Measurements from ENCODE around the gene FLG2.
"Not testable (repeated sequence)": the region's sequence is repeated elsewhere in the genome, so short reads cannot be mapped to it uniquely, and the experiment has no call there.

DNA sequence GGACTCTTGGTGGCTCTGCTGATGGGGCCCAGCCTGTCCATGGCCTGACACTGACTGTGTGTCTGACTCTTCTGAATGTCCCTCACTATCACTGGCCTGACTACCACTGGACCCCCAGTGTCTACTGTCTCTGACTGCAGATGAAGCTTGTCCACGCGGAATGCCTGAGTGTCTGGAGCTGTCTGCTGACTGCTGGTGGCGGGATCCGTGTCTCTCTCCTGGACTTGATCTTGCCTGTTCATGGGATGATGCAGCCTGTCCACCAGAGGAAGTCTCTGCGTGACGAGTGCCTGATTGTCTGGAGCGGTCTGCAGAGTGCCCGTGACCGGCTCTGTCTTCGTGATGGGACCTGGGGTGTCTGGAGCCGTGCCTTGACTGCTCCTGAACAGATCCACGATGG, 55.0 kb downstream of the FLG2 start:
- TF ChIP-seq EZH2 (IDR thresholded peaks at IDR 0.05; ENCODE audit: low read depth): not testable (repeated sequence)
- TF ChIP-seq, protein P1, sequence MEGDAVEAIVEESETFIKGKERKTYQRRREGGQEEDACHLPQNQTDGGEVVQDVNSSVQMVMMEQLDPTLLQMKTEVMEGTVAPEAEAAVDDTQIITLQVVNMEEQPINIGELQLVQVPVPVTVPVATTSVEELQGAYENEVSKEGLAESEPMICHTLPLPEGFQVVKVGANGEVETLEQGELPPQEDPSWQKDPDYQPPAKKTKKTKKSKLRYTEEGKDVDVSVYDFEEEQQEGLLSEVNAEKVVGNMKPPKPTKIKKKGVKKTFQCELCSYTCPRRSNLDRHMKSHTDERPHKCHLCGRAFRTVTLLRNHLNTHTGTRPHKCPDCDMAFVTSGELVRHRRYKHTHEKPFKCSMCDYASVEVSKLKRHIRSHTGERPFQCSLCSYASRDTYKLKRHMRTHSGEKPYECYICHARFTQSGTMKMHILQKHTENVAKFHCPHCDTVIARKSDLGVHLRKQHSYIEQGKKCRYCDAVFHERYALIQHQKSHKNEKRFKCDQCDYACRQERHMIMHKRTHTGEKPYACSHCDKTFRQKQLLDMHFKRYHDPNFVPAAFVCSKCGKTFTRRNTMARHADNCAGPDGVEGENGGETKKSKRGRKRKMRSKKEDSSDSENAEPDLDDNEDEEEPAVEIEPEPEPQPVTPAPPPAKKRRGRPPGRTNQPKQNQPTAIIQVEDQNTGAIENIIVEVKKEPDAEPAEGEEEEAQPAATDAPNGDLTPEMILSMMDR (conservative IDR thresholded peaks at IDR 0.05): not testable (repeated sequence)
